SU-DHL-6 (cell line): Measurements from ENCODE around the gene AGO4.
"Not testable (repeated sequence)": the region's sequence is repeated elsewhere in the genome, so short reads cannot be mapped to it uniquely, and the experiment has no call there.

Experiments used
- H2AFZ ChIP-seq: fragments of 200-600 bp; sonication (generic); 2 replicates; pipeline ENCODE4 v1.6.1; 2014; ENCODE audit warnings: low read depth, mild to moderate bottlenecking, moderate library complexity, mixed read lengths, antibody characterized with exemption, low read length; ENCODE audit not compliant: severe bottlenecking
- H3F3A ChIP-seq: fragments of 200-600 bp; shearing (Covaris generic); 2 replicates; pipeline ENCODE4 v1.6.0; 2016; ENCODE audit warnings: antibody characterized with exemption, mild to moderate bottlenecking; ENCODE audit not compliant: insufficient read depth
- H3K27ac ChIP-seq: fragments of 200-600 bp; sonication (generic); 2 replicates; pipeline ENCODE4 v1.5.1; 2016; ENCODE audit warnings: low read depth, mild to moderate bottlenecking, low read length, moderate library complexity, mixed read lengths
- H3K27me3 ChIP-seq: fragments of 200-600 bp; sonication (generic), shearing (Covaris generic); 2 replicates; pipeline ENCODE4 v1.6.0; 2014; ENCODE audit warnings: mild to moderate bottlenecking, low read length
- H3K36me3 ChIP-seq: fragments of 200-600 bp; sonication (generic); 2 replicates; pipeline ENCODE4 v1.6.1; 2014; ENCODE audit warnings: mild to moderate bottlenecking, low read length, mixed read lengths
- H3K4me2 ChIP-seq: fragments of 300-600, 200-600 bp; shearing (Covaris generic), sonication (generic); 2 replicates; pipeline ENCODE4 v1.6.0; 2014; ENCODE audit warnings: low read length, low read depth, mild to moderate bottlenecking; ENCODE audit not compliant: poor library complexity, severe bottlenecking
- H3K4me3 ChIP-seq: fragments of 200-600 bp; sonication (generic); 2 replicates; pipeline ENCODE4 v1.5.1; 2014; ENCODE audit warnings: antibody characterized with exemption, low read length, mild to moderate bottlenecking, mixed read lengths; ENCODE audit not compliant: insufficient read depth, poor library complexity, severe bottlenecking
- H3K79me2 ChIP-seq: fragments of 200-600 bp; sonication (generic); 2 replicates; pipeline ENCODE4 v1.6.1; 2014; ENCODE audit warnings: mild to moderate bottlenecking, low read length, moderate library complexity; ENCODE audit not compliant: insufficient read depth
- H3K9ac ChIP-seq: fragments of 200-600 bp; sonication (generic); 2 replicates; pipeline ENCODE4 v1.7.0; 2014; ENCODE audit warnings: mild to moderate bottlenecking, low read length
- H3K9me2 ChIP-seq: fragments of 200-600 bp; sonication (generic); replicated peaks from 2 replicates; pipeline ENCODE4 v1.6.1; 2014; ENCODE audit warnings: low read length; ENCODE audit not compliant: insufficient read depth
- H3K9me3 ChIP-seq: fragments of 200-600 bp; sonication (generic); 2 replicates; pipeline ENCODE4 v1.6.1; 2014; ENCODE audit warnings: low read length, mixed read lengths; ENCODE audit not compliant: insufficient read depth
- H4K20me1 ChIP-seq: fragments of 200-600 bp; sonication (generic); 2 replicates; pipeline ENCODE4 v1.6.1; 2014; ENCODE audit warnings: low read depth, mild to moderate bottlenecking, antibody characterized with exemption, low read length, moderate library complexity, mixed read lengths
- EZH2phosphoT487 ChIP-seq: fragments of 200-600 bp; sonication (generic), shearing (Covaris generic); conservative IDR thresholded peaks from 2 replicates; pipeline ENCODE4 v1.6.1; 2018; ENCODE audit warnings: mild to moderate bottlenecking, antibody characterized with exemption, low read length, moderate library complexity, mixed read lengths
- TF ChIP-seq, protein P1 (sequence below): fragments of 200-600 bp; sonication (generic); IDR thresholded peaks from one replicate; pipeline ENCODE4 v1.5.1; 2017; ENCODE audit warnings: antibody characterized with exemption, mild to moderate bottlenecking, low read length, moderate library complexity; ENCODE audit not compliant: insufficient read depth, poor library complexity, severe bottlenecking

AGO4 gene

GRCh38 chr1:35773711-35774110, 34.1 kb upstream of the AGO4 start:
- Histone ChIP-seq H3K27me3 (no peaks in the 10 kb centered on the region), H2AFZ (no peak overlapping the region), H4K20me1 (no peaks in the 10 kb centered on the region), H3K9me3 (no peaks in the 10 kb centered on the region), H3K27ac (no peak overlapping the region), H3K4me2 (no peak overlapping the region), H3F3A (peaks cover 8% of the 10 kb centered on the region), H3K36me3 (no peaks in the 10 kb centered on the region), H3K4me3 (no peak overlapping the region), H3K9ac (no peak overlapping the region), H3K79me2 (peaks cover 6% of the 10 kb centered on the region), H3K9me2 (no peaks in the 10 kb centered on the region)
- TF ChIP-seq EZH2phosphoT487, result no peak
- TF ChIP-seq, protein P1, sequence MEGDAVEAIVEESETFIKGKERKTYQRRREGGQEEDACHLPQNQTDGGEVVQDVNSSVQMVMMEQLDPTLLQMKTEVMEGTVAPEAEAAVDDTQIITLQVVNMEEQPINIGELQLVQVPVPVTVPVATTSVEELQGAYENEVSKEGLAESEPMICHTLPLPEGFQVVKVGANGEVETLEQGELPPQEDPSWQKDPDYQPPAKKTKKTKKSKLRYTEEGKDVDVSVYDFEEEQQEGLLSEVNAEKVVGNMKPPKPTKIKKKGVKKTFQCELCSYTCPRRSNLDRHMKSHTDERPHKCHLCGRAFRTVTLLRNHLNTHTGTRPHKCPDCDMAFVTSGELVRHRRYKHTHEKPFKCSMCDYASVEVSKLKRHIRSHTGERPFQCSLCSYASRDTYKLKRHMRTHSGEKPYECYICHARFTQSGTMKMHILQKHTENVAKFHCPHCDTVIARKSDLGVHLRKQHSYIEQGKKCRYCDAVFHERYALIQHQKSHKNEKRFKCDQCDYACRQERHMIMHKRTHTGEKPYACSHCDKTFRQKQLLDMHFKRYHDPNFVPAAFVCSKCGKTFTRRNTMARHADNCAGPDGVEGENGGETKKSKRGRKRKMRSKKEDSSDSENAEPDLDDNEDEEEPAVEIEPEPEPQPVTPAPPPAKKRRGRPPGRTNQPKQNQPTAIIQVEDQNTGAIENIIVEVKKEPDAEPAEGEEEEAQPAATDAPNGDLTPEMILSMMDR, result no peak

DNA sequence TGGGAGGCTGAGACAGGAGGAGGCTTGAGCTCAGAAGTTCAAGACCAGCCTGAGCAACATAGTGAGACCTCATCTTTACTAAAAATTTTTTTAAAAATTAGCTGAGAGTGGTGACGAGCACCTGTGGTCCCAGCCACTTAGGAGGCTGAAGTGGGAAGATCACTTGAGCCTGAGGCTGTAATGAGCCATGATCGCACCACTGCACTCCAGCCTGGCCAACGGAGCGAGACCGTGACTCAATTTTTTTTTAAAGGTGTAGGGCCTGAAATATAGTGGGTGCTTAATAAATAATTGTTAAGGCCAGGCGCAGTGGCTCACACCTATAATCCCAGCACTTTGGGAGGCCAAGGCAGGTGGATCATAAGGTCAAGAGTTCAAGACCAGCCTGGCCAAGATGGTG, 31.6 kb upstream of the AGO4 start:
- H3K9me3 ChIP-seq, H3K4me2 ChIP-seq, H3K27me3 ChIP-seq, H3K4me3 ChIP-seq, H3K36me3 ChIP-seq, H2AFZ ChIP-seq, H3K9ac ChIP-seq, H3K9me2 ChIP-seq, H3K79me2 ChIP-seq, H3F3A ChIP-seq, H4K20me1 ChIP-seq, H3K27ac ChIP-seq: not testable (repeated sequence)

DNA sequence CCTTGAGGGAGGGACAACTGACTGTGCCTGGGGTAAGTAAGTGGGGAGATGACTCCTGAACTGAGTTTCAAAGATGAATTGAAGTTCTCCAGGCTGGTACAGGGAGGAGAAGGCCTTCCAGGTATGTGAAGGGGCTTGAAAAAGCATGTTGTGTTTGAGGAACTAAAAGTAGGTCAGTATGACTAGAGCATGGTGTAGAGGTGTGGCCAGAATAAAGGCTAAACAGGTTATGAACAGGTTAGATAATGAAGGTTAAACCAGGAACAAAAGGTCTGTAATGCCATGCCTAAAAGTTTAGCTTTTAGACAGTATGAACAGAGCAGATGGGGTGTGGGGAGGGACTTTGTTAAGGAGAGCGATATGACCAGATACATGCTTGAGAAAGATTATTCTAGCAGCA, 30.7 kb upstream of the AGO4 start:
- Histone ChIP-seq H3K36me3 (no peaks in the 10 kb centered on the region), H3K9ac (no peak overlapping the region), H3K27ac (no peak overlapping the region), H3K4me2 (no peak overlapping the region), H4K20me1 (no peaks in the 10 kb centered on the region), H3K9me2 (no peaks in the 10 kb centered on the region), H3K9me3 (no peaks in the 10 kb centered on the region), H3K27me3 (no peaks in the 10 kb centered on the region), H3F3A (peaks cover 4% of the 10 kb centered on the region; the same call in 1 of the 2 replicates), H3K4me3 (no peak overlapping the region), H3K79me2 (no peaks in the 10 kb centered on the region), H2AFZ (no peak overlapping the region)
- no peak for TF ChIP-seq EZH2phosphoT487
- TF ChIP-seq, protein P1, result no peak

- no peaks in the 10 kb centered on the region for H3K36me3 ChIP-seq
- H3K4me3 ChIP-seq, result no peak overlapping the region
- TF ChIP-seq, protein P1, result no peak
- no peak for TF ChIP-seq EZH2phosphoT487
- no peak overlapping the region for H3K9ac ChIP-seq
- no peak overlapping the region for H3K27ac ChIP-seq
- H3K27me3 ChIP-seq, result no peaks in the 10 kb centered on the region
- H3F3A ChIP-seq, result no peaks in the 10 kb centered on the region
- H3K9me3 ChIP-seq, result no peaks in the 10 kb centered on the region
- no peaks in the 10 kb centered on the region for H4K20me1 ChIP-seq
- H3K79me2 ChIP-seq, result no peaks in the 10 kb centered on the region
- H3K4me2 ChIP-seq, result no peak overlapping the region
- no peaks in the 10 kb centered on the region for H3K9me2 ChIP-seq
- H2AFZ ChIP-seq, result no peak overlapping the region
Measured at GRCh38 chr1:35783055-35783583, 24.7 kb upstream of the AGO4 start.

GRCh38 chr1:35784364-35784763, 23.5 kb upstream of the AGO4 start:
- H3K9me3 ChIP-seq, H3K79me2 ChIP-seq, H3K27ac ChIP-seq: not testable (repeated sequence)

More at GRCh38 chr1:35784364-35784763, 23.5 kb upstream of the AGO4 start:
- not testable (repeated sequence) for H3K4me2 ChIP-seq, H4K20me1 ChIP-seq, H3K4me3 ChIP-seq, H3K36me3 ChIP-seq, H3K9ac ChIP-seq, H3K27me3 ChIP-seq, H2AFZ ChIP-seq, H3K9me2 ChIP-seq, H3F3A ChIP-seq
